PC-9 (cell line): ENCODE results near the gene CHRNA5.

Source experiments
- CTCF ChIP-seq: fragments of 200-600 bp; sonication (generic); conservative IDR thresholded peaks from 2 replicates; pipeline ENCODE4 v1.6.1; 2017; ENCODE audit warnings: mixed run types, antibody characterized with exemption, mild to moderate bottlenecking, moderate library complexity
- EZH2 ChIP-seq: fragments of 200-600 bp; sonication (generic); IDR thresholded peaks from 2 replicates; pipeline ENCODE4 v1.8.0; 2017; ENCODE audit warnings: antibody characterized with exemption, low read depth

- TF ChIP-seq CTCF (peak; percentile 78), EZH2 (no peak)
Measured at GRCh38 chr15:78638658-78639314, 73.5 kb downstream of the CHRNA5 start.
